Measurements from ENCODE around the gene DEFB131B. TPM values are rescaled to one million over a fixed set of nuclear protein-coding genes. Genes with fewer than 3 reads are reported as not detected.

DEFB131B gene
- total RNA-seq, 1 donor from 2014 or later: not detected

Other genes starting within 250 kb of the DEFB131B start
- gene DEFB108B, start 45.3 kb upstream of the DEFB131B start, total RNA-seq: not detected
- 4.0 TPM for gene XNDC1N, start 50.1 kb downstream of the DEFB131B start, total RNA-seq
- gene RNF121, start 50.6 kb downstream of the DEFB131B start, total RNA-seq: 21.1 TPM
- gene IL18BP, start 120.5 kb downstream of the DEFB131B start, total RNA-seq: 3.7 TPM
- 85.7 TPM for gene NUMA1, start 202.1 kb downstream of the DEFB131B start, total RNA-seq
- gene LRRC51, start 202.4 kb downstream of the DEFB131B start, total RNA-seq: 5.4 TPM
- 75.6 TPM for gene LAMTOR1, start 224.8 kb downstream of the DEFB131B start, total RNA-seq
- gene TOMT, start 227.5 kb downstream of the DEFB131B start, total RNA-seq: not detected
- gene ANAPC15, start 234.2 kb downstream of the DEFB131B start, total RNA-seq: 51.7 TPM